Measurements from ENCODE around the gene KDELR1. TPM values are rescaled to one million over a fixed set of nuclear protein-coding genes. Genes with fewer than 3 reads are reported as not detected.
A peak's percentile ranks its signal among the peaks of the same experiment; 100 is the strongest.

Gene KDELR1
- total and polyA plus RNA-seq, 2 donors (not counting 3 experiments of a cell fraction or from before 2014, with no cell fraction given), result 199 to 224 TPM

DNA sequence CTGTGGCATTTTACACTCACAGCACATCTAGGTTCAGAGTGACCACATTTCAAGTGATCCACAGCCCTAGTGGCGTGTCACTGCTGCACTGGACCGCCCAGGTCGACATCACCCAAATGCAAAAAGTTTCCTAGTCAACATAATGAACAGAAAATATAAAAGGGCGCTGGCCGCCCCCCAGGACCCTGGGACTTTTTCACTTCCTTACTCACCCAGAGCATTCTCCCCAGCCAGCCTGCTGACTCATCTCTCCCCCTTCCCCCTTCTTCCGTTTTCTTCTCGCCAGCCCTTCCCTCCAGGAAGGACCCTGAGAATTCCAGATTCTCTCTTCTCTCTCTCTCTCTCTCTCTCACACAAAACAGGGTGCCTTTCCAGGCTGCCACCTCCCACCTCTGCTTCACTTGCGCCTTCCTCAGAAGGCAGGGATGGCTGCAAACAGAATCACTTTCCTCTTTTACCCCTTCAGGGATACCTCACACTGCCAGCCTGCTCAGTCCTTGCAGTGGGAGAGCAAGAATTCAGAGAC is 33.4 kb upstream of the KDELR1 start:
- Histone ChIP-seq H3K9ac (replicated peaks; ENCODE audit: extremely low read depth, insufficient read depth, low read length) (peak overlapping the region; percentile 62), H2AFZ (ENCODE audit: low read depth, low read length) (peak overlapping the region; percentile 91), H3K9me1 (replicated peaks; ENCODE audit: control insufficient read depth, extremely low read depth, insufficient read depth, low read length) (no peaks in the 10 kb centered on the region), H3K4me1 (ENCODE audit: control insufficient read depth, extremely low read depth, insufficient read depth, low read length) (peaks cover 12% of the 10 kb centered on the region), H3K36me3 (ENCODE audit: control insufficient read depth in 2 of 2, extremely low read depth in 1 of 2, insufficient read depth in 2 of 2, low read length in 2 of 2) (no peaks in the 10 kb centered on the region), H3K4me2 (ENCODE audit: insufficient read depth, low read length) (peak overlapping the region; percentile 62), H3K79me2 (ENCODE audit: control insufficient read depth, insufficient read depth, low read length) (no peaks in the 10 kb centered on the region), H3K27ac (ENCODE audit: insufficient read depth, low read depth, low read length) (peak overlapping the region; percentile 78), H3K9me3 (replicated peaks; ENCODE audit: control insufficient read depth, insufficient read depth, low read length) (no peaks in the 10 kb centered on the region), H4K20me1 (replicated peaks; ENCODE audit: control insufficient read depth, extremely low read depth, insufficient read depth, low read length) (no peaks in the 10 kb centered on the region), H3K4me3 (replicated peaks in 1 of 3; ENCODE audit: insufficient read depth in 1 of 3, low read depth in 1 of 3, low read length in 3 of 3) (peak overlapping the region in 2 of 3 experiments; percentile 7), H3K27me3 (ENCODE audit: control insufficient read depth in 2 of 2, insufficient read depth in 2 of 2, low read length in 2 of 2) (no peaks in the 10 kb centered on the region)
- ChIA-PET POLR2A (no interaction called here), CTCF (no interaction called here)
- no TSS peak for BruUV-seq (replicated peaks)
- DNase-seq (ENCODE audit: low read depth, low spot score) (peak; percentile 88), FAIRE-seq (peak; percentile 96)
- TF ChIP-seq POLR2A (IDR thresholded peaks at IDR 0.05; ENCODE audit: low read depth, low read length), result peak; percentile 70
- no peak for TF ChIP-seq GATA2 (IDR thresholded peaks at IDR 0.05; ENCODE audit: insufficient read depth, insufficient read length, low read depth, low read length)
- TF ChIP-seq JUN (IDR thresholded peaks at IDR 0.05; ENCODE audit: borderline replicate concordance, insufficient read depth, insufficient read length, low read depth), result peak; percentile 73
- TF ChIP-seq MYC (IDR thresholded peaks at IDR 0.05; ENCODE audit: low read depth, low read length), result no peak
- peak; percentile 87 for TF ChIP-seq POLR2AphosphoS5 (IDR thresholded peaks at IDR 0.05; ENCODE audit: insufficient read depth, low read depth, low read length)
- peak; percentile 95 for TF ChIP-seq FOS (IDR thresholded peaks at IDR 0.05; ENCODE audit: borderline replicate concordance, insufficient read depth, low read length)
- TF ChIP-seq, protein P1, sequence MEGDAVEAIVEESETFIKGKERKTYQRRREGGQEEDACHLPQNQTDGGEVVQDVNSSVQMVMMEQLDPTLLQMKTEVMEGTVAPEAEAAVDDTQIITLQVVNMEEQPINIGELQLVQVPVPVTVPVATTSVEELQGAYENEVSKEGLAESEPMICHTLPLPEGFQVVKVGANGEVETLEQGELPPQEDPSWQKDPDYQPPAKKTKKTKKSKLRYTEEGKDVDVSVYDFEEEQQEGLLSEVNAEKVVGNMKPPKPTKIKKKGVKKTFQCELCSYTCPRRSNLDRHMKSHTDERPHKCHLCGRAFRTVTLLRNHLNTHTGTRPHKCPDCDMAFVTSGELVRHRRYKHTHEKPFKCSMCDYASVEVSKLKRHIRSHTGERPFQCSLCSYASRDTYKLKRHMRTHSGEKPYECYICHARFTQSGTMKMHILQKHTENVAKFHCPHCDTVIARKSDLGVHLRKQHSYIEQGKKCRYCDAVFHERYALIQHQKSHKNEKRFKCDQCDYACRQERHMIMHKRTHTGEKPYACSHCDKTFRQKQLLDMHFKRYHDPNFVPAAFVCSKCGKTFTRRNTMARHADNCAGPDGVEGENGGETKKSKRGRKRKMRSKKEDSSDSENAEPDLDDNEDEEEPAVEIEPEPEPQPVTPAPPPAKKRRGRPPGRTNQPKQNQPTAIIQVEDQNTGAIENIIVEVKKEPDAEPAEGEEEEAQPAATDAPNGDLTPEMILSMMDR (IDR thresholded peaks at IDR 0.05; ENCODE audit: extremely low read depth in 1 of 2, insufficient read depth in 1 of 2, low read depth in 1 of 2, low read length in 2 of 2), result no peak
- no peak for TF ChIP-seq MAX (IDR thresholded peaks at IDR 0.05; ENCODE audit: insufficient read depth, insufficient read length)
- no peak for TF ChIP-seq EZH2 (IDR thresholded peaks at IDR 0.05; ENCODE audit: borderline replicate concordance, low read depth, low read length, severe bottlenecking)
- intact Hi-C loops (cut with micrococcal nuclease) (loop anchor here (1.0 kb wide), 1 partner anchor 21 kb away; the partner anchor contains the start of gene GRWD1), dilution Hi-C loops (cut with MboI; ENCODE audit: extremely low pct_ligation_motif_present, low sequenced_read_pairs) (no loop called here)
